GM19468 (cell line): ENCODE results near the gene NME7.

Experiments
- ATAC-seq: cut with Tn5 transposase; IDR thresholded peaks from one replicate; pipeline ENCODE4 v1.9.1; 2021; ENCODE audit warnings: mild to moderate bottlenecking, moderate library complexity, moderate number of reproducible peaks; ENCODE audit not compliant: unreplicated experiment; ENCODE audit errors: extremely low read depth

Gene NME7

DNA sequence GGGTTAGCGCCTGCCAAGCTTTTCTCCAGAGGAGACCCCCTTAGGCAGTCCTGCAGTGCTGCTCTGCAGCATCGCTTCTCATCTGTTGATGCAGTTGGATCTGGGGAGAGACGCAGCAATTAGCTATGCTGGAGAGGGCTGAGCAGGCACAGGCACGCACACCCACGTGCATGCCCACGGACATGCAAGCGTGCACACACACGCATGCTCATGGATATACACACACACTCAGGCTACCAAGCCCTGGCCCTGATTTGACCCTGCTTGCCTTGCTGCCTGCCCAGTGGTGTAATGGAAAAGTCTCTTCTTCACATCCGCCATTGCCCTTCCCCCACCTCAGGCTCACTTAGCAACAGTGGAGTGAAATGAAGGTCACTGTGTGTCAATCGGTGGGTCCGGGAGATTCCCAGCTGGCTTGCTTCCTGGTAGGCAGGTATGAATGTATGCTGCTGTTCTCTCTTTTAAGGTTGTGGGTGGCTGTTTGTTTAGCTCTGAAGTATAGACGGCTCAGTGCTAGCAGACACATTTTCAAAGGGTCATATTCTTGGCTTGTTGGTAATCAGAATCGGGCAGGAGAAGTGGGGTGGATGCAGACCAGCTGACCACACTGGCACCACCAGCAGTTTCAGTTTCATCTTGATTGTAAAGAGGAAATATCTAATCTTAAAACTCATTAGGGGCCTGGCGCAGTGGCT, 251.6 kb downstream of the NME7 start:
- ATAC-seq, result peak; percentile 33

DNA sequence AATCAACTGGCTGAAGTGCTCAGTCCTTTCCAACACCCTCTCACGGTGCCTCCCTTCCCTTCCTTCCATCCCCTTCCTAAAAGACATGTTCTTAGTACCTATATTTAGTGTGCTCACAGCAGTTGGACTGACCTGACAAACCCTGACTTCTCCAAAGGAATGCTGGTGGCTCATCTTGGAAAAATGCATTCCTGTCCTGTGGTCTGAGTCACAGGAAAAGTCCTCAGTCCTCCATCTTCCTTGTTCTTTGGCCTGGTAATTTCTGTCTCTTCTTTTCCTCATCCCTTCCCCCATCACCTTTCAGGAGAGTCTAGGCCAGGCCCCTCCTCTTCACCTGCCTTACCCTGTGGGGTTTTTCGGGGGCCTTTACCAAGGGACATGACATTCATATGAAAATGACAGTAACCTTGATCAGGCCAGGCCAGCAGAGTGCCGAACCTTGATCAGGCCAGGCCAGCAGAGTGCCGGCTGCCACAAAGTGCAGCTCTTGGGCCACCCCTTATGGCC, 253.9 kb downstream of the NME7 start:
- no peak for ATAC-seq

DNA sequence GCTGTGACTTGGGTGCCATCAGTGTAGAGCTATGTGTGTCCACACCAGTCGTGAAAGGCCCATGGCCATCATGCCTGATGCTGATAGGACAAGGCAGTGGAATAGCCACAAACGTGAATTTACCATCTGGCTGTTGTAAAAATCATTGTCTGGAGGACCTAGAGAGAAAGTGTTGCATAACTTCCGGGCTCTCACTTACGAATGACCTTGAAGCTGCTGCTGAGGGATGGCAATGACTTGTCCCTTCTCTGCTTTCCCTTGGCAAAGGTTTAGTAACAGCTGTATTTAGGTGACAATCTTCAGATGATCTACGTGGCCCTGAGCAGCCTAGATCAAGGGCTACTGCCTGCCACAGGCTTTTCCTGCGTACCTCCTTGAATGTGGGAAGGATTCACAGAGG, 255.4 kb downstream of the NME7 start:
- ATAC-seq, result no peak

DNA sequence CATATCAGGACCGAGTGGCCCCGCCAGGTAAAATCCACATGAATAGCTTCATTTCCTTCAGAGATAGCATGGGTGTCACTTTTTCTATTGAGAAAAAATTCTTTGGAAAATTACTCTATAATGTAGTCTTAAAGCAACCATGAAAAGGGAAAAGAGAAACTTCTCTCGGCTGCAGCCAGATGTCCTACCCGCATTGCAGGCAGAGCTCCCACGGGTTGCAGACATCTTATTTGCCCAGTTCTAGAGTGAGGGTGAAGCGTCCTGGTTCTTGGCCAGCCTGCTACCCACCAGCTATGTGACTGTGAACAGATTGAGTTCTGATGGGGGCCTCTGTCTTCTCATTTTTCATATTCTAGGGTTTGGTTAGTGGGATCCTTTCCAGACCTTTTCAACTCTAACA, 256.1 kb downstream of the NME7 start:
- ATAC-seq, result no peak

DNA sequence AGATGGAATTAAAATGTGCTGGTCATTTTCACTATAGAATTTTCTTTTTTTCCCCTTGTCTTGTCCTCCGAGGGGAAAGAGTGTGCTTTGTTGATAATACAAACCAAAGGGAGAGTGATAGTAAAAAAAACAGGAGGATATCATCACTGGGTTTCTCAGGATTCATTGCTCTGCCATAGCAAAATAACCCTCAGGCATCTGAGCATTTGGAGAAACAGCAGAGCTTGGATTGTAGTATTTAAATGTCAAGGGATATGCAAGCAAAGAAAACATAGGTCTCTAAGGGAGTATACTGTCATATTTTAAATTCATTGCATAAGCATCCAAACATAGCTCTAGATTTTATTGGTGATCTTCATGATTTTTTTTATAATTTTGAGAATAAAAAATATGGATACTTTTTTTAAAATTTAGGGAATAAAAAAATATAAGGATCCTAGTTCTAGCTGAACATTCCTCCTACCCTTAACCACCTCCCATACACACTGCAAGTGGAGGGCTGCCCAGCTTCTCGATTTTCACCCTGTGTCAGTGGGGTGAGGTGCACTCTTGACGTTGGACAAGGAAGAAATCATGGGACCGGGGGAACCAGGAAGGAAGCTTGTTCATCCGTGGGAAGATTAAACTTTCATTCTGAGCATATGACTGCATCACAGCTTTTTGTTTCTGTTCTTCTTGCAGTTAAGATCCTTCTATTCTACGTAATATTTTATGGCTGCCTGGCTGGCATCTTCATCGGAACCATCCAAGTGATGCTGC, 256.7 kb downstream of the NME7 start:
- ATAC-seq, result no peak

DNA sequence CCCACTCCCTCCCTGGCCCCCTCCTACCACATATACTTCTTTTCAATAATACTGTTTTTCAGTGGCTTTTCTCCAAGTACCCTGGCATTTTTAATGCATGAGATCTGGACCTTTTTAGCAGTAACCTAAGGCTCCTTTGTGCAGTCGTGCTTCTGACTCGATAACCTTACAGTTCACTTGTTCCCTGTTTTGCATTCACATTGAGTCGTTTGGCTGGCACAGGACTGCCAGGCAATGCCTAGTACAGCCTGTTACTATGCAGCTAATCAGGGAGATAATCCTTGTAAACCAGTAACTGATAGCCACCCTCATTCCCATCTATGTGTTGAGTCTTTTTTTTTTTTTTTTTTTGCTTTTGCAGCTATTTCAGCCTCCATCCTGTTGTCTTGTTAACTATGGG, 257.4 kb downstream of the NME7 start:
- ATAC-seq, result no peak

DNA sequence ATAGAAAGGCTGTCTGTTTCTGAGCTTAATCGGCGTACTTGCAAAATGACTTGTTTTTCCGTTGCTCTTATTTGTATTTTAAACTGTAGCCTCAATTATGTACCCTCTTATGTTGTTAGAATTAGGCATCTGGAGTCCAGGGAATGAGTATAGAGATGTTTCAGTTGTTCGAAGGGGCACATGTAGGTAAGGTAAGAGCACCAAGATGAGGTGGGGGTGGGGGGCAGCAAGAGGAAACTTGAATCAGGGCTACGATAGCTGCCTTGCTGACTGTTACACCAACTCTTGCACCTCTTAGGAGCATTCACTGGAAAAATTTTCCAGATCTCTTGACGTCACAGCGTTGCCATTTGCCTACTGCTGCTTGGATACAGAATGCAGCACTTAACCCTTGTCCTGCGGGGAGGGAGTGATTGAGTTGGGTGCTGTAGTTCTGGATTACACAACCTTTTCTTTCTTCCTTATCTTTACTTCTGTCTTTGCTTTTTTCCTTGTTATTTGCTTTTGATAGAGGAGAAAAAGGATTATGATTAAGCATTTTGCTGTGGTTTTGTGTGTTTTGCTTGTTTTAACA, 257.9 kb downstream of the NME7 start:
- ATAC-seq, result no peak

DNA sequence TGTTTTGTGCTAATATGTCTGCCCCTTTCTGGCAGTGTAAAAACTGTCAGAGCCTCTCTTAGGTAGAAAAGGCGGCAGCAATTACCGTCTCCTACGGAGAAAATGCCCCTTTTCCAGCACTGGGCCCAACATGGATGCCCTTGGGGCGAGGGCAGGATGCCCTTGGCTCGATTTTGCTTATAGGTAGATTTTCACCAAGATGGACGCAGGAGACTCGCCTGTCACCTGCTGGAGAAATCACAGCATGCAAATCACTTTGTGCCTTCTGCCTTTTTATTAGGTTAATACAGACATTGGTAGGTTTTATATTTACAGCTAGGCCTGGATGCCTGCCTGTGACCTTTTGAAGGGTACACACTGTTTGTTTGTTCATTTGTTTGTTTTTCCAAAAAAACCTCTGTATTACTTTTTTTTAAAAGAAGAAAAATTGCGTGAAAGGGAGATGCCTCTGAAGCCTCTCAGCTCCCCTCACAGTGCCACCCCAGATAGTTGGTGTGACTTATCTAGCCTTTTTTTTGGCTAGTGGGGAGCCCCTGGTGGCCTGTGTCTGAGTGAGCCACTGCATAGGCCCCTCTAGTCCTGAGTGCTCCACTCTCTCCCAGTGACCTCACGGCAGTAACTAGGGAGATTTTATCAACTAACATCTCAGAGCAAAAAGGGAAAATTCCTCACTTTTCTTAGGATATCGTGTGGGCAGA, 258.6 kb downstream of the NME7 start:
- ATAC-seq, result no peak

DNA sequence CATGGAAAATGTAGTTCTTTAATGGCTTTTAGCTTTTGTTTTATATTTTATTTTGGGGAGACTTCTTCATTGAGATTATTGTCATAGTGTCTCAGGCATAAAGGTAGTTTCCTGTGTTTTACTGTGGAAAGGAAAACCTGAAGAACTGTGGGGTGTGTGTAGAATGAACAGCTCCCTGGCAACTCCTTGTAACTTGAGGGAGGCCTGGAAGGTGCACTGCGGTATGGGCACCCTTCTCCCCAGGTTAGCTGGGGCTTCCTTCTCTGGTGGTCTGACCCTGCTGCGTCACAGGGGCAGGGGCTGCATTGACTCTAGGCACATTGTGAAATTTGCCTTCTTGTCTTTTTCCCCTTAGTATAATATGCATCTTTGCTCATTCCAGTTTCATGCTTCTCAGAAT, 259.4 kb downstream of the NME7 start:
- ATAC-seq, result no peak

DNA sequence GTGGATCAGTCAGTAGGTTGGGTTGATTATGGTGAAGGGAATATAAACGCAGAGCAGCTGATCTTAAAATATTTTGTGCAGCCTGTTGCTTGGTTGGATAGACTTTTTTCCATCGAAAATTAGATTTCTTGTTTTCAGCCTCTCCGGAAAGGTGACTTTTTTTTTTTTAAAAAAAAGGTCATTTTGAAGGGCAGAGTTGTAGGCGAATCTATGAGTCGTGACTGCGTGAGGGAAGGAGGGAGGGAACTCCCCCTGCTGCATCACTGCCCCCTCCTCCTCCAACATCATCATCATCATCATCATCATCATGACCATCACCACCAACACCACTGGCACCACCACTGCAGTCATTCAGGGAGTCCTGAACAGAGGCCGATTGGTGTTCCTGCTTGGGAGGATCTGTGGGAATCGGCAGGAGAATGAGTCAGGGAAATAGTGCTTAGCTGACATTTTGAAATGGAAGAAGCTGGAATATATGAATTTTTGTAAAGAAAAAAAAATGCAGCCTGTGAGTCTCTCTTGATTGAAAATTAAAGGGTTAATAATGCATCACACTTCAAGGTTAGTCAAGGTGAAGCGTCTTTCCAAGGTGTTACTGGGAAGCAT, 259.9 kb downstream of the NME7 start:
- ATAC-seq, result no peak

DNA sequence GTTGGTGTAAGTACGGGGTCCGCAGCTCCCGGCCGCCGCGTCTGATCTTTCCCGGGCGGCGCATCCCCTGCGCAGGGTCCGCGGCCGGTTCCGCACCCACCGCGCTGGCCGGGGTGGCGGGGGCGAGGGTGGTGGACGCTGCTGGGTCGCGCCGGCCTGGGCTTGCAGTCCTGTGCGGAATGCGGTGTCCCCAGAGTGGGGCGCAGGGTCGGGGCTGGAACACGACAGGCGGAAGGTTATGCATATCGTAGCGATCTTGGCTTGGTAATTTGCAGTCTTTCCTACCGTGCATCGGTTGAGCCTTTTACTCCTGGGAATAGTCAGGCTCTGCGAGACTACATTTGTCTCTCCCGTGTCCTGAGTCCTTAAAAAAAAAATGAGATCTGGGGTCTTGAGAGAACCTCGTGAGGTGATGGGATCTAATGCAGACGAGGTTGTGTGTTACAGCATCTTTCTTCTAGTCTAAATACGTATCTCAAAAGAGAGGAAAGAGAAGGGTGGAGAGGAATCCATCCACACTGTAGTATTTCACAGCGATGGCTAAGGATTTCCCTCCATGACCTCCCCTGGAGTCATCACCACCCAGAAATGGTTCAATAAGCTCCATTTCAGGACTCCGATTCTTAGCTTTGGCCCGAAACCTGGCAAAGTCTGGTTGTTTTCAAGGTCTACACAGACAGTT, 260.5 kb downstream of the NME7 start:
- ATAC-seq, result no peak

DNA sequence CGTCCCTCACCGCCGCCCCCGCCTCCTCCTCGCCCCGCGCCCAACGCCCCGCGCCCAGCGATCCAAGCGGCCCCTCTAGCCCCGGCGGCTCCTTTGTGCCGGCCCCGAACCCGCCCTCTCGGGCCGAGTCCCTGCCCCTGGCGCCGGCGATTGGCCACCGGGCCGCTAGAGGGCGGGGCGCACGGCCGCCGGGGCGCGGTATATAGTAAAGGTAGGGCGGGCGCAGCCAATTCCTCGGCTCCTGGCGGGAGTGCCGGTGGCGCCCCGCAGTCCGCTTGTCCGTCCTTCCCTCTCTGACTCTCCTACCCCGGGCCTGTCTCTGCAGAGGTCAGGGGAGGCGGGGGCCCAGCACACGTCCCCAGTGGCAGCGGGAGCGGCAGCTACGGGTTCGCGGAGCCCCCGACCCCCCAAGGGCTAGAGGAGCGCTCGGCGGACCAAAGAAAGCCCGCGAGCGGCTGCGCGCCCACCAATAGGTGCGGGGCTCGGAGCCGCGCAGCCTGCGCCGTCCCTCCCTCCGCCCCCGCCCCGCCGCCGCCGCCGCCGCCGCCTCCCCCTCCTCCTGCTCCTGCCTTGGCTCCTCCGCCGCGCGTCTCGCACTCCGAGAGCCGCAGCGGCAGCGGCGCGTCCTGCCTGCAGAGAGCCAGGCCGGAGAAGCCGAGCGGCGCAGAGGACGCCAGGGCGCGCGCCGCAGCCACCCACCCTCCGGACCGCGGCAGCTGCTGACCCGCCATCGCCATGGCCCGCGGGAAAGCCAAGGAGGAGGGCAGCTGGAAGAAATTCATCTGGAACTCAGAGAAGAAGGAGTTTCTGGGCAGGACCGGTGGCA, 261.3 kb downstream of the NME7 start, which contains the start of gene ATP1B1:
ATP1B1 (plus strand) TSS at position 596 of the 826 bp plus-strand sequence; CDS start at position 736, 140 bp downstream.
- ATAC-seq, result peak; percentile 78

DNA sequence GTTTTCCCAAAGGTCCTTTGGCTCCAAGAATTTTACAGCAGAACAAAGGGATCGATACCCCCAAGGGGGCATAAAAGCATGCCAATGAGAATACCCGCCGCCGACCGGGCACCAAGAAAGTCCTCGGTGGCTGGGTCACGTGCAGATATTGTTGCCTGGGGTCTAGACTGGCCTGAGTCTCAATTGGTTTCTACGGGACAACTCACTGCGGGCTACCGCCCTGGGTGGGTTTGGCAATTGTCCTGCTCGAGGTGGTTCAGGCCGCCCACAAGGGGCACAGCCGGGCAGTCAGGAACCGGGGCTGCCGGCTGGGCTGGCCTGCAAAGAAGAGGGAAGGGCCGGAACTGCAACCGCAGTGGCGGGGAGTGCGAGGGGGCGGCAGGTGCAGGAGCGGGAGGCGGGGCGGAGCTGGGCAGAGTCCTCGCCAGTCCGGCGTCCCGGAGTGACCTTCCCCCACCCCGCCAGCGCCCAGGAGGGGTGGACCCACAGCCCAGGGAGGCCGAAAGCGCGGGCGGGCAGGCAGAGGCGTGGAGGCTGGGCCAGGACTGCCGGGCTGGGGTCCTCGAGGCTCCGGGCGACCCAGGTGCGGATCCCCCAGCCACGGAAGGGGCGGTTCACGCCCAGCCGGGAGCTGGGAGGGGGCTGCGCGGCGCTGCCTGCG, 262.0 kb downstream of the NME7 start:
- ATAC-seq, result peak; percentile 6

DNA sequence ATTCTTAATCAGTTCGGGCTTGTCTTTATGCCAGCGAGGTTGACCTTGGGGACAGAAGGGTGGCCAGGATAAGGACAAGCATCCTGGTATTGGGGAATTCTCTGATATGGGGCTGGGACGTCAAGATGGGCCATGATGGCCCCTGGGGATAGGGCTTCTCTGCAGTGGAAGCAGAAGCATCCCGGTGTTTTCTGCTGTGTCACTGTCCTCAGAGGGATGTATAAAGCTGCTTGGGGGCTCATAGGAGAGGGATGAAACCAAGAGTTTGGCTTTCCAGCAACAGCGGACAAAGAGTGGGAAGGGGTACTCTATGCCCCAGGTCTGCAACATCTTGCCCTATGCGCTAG, 262.5 kb downstream of the NME7 start:
- no peak for ATAC-seq

DNA sequence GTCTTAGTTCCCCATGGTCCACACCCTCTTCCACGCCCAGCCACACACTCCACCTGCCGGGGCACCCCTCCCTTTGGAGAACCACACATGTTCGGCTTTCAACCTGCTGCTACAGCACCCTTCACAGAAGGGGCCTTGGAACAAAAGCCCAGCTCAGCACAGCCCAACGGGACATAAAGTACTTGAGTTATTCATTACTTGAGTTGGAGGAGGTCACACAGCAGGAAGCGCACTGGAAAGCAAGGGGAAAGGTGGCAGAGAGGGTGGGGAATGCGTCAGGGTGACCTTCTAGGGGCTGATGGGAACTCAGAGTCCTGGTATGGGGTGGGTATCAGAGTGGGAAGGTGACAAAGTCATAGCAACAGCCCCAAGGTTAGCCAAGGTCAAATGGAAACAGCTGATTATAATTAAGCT, 264.1 kb downstream of the NME7 start:
- ATAC-seq, result no peak

DNA sequence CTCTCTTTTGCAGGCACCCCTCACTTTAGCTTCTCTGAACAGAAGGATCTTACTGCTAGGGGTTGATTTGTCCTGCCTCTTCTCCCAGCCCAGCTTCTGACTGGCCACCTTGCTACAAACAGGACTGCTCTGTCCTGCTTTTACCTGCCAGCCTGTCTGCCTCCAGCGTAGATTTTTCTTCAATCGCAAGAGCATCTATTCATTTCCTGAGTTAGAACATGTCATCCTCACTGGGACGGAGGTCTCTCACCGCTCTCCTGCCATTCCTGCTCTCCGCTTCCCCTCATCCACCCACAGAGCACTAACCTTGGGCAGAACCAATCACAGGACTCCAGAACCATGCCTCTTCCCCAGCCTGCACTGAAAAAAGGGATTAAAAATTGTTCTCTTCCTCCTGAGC, 264.6 kb downstream of the NME7 start:
- no peak for ATAC-seq

DNA sequence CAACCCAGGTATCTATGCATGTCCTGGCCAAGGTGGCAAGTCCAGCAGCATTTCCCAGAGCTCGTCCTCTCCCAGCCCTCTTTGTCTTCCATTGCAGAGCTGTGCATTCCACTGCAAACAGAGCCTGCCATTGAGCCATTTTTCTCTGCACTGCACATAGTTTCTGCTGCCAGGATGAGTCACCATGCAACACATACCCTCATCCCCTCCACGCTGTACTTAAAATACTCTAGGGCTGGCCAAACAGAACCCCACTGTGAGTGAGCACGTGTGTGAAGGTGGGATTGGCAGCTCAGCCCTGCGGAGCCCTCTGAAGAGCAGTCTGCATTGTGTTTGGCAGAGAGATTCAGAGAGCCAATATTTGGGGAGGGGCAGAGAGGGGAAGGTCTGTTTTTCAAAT, 265.0 kb downstream of the NME7 start:
- ATAC-seq, result no peak

DNA sequence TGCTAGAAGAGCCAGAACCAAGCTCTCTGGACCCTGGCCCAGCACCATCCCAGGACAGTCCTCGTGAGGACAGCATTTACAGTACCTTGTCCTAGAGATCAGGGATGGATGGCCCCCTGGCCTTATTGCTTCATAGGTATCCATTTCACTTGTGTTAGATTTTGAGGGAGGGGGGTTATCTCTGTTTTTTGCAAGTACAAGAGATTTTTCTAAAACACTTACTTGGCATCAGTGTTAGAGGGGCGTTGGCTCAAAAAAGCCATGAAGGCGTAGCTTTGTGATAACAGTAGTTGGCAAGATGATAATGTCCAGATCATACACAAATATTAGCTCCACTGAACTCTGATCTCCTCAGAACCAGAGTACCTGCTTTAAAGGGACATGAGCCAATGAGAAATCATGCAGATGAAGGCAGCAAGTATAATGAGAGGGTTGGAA, 266.9 kb downstream of the NME7 start:
- no peak for ATAC-seq
